Neural cell (in vitro differentiated cells): Measurements from ENCODE around the gene TICAM1. TPM values are rescaled to one million over a fixed set of nuclear protein-coding genes. Genes with fewer than 3 reads are reported as not detected.
"Not testable (repeated sequence)": the region's sequence is repeated elsewhere in the genome, so short reads cannot be mapped to it uniquely, and the experiment has no call there.

Experiments
- H2AFZ ChIP-seq: fragments of 200-600, 300-800 bp; sonication (generic), shearing (Covaris generic); 2 replicates; pipeline ENCODE4 v1.6.0; 2014; ENCODE audit warnings: low read depth, mild to moderate bottlenecking, antibody characterized with exemption, low read length, moderate library complexity
- H3F3A ChIP-seq: fragments of 200-600 bp; shearing (Covaris generic); 2 replicates; pipeline ENCODE4 v1.6.1; 2016; ENCODE audit warnings: mild to moderate bottlenecking, moderate library complexity, mixed read lengths, antibody characterized with exemption, low read length; ENCODE audit not compliant: insufficient read depth, poor library complexity, severe bottlenecking
- H3K27ac ChIP-seq: fragments of 200-600, 300-800 bp; sonication (generic), shearing (Covaris generic); 2 replicates; pipeline ENCODE4 v1.5.1; 2014; ENCODE audit warnings: mild to moderate bottlenecking, low read length, moderate library complexity
- H3K27me3 ChIP-seq: fragments of 300-800, 200-600 bp; sonication (generic), shearing (Covaris generic); 2 replicates; pipeline ENCODE4 v1.6.0; 2014; ENCODE audit warnings: mild to moderate bottlenecking, low read depth, low read length, moderate library complexity; ENCODE audit not compliant: insufficient read depth
- H3K36me3 ChIP-seq: fragments of 300-800, 200-600 bp; sonication (generic), shearing (Covaris generic); 2 replicates; pipeline ENCODE4 v1.5.1; 2014; ENCODE audit warnings: mild to moderate bottlenecking, antibody characterized with exemption, low read length, moderate library complexity; ENCODE audit not compliant: insufficient read depth
- H3K4me2 ChIP-seq: fragments of 300-800, 200-600 bp; sonication (generic), shearing (Covaris generic); 2 replicates; pipeline ENCODE4 v1.6.0; 2014; ENCODE audit warnings: mild to moderate bottlenecking, low read length
- H3K4me3 ChIP-seq: fragments of 300-800, 200-600 bp; sonication (generic), shearing (Covaris generic); 2 replicates; pipeline ENCODE4 v1.5.1; 2014; ENCODE audit warnings: mild to moderate bottlenecking, low read length, moderate library complexity
- H3K79me2 ChIP-seq: fragments of 200-600 bp; shearing (Covaris generic); replicated peaks from 2 replicates; pipeline ENCODE4 v1.6.0; 2014; ENCODE audit warnings: mild to moderate bottlenecking, low read length, moderate library complexity; ENCODE audit not compliant: insufficient read depth
- H3K9ac ChIP-seq: fragments of 300-800, 200-600 bp; sonication (generic), shearing (Covaris generic); 2 replicates; pipeline ENCODE4 v1.6.1; 2016; ENCODE audit warnings: mild to moderate bottlenecking, low read length, mixed read lengths
- H3K9me2 ChIP-seq: fragments of 200-600 bp; shearing (Covaris generic); 2 replicates; pipeline ENCODE4 v1.6.1; 2016; ENCODE audit warnings: mild to moderate bottlenecking, low read length, mixed read lengths; ENCODE audit not compliant: insufficient read depth
- H3K9me3 ChIP-seq: fragments of 200-600, 300-800 bp; sonication (generic), shearing (Covaris generic); 2 replicates; pipeline ENCODE4 v1.6.1; 2016; ENCODE audit warnings: mild to moderate bottlenecking, mixed run types, low read length, moderate library complexity, mixed read lengths
- H4K20me1 ChIP-seq: fragments of 200-600 bp; shearing (Covaris generic); 2 replicates; pipeline ENCODE4 v1.6.1; 2016; ENCODE audit warnings: mild to moderate bottlenecking, mixed run types; ENCODE audit not compliant: insufficient read depth
- EP300 ChIP-seq: fragments of 450-650 bp; conservative IDR thresholded peaks from 2 replicates; pipeline ENCODE4 v1.6.1; 2014; ENCODE audit warnings: antibody characterized with exemption, mild to moderate bottlenecking, moderate library complexity; ENCODE audit not compliant: poor library complexity, severe bottlenecking
- EZH2 ChIP-seq: fragments of 200-600, 300-800 bp; shearing (Covaris generic), sonication (generic); IDR thresholded peaks from 2 replicates; pipeline ENCODE4 v1.6.1; 2014; ENCODE audit warnings: antibody characterized with exemption, low read length, borderline replicate concordance, mild to moderate bottlenecking; ENCODE audit not compliant: insufficient read depth, poor library complexity, severe bottlenecking
- MXI1 ChIP-seq: fragments of 450-650 bp; conservative IDR thresholded peaks from 2 replicates; pipeline ENCODE4 v1.6.1; 2014; ENCODE audit warnings: antibody characterized with exemption, mild to moderate bottlenecking; ENCODE audit not compliant: poor library complexity, severe bottlenecking
- POLR2AphosphoS5 ChIP-seq: IDR thresholded peaks from 2 replicates; pipeline ENCODE4 v1.6.1; 2012
- RAD21 ChIP-seq: fragments of 450-650 bp; conservative IDR thresholded peaks from 2 replicates; pipeline ENCODE4 v1.6.1; 2014; ENCODE audit warnings: antibody characterized with exemption, mild to moderate bottlenecking, moderate library complexity
- SMC3 ChIP-seq: fragments of 450-650 bp; conservative IDR thresholded peaks from 2 replicates; pipeline ENCODE4 v1.6.1; 2014; ENCODE audit warnings: antibody characterized with exemption, mild to moderate bottlenecking, moderate library complexity; ENCODE audit not compliant: poor library complexity
- TAF1 ChIP-seq: IDR thresholded peaks from 2 replicates; pipeline ENCODE4 v1.6.1; 2012; ENCODE audit warnings: low read depth
- polyA plus RNA-seq: library from polyadenylated mRNA; depleted of rRNA; stranded (reverse); fragments of >200 nt; gene quantifications from 2 replicates; pipeline ENCODE4 v1.2.3, GENCODE V29; 2014
- TF ChIP-seq, protein P1 (sequence below): IDR thresholded peaks from 2 replicates; pipeline ENCODE4 v1.6.1; 2012; ENCODE audit warnings: borderline replicate concordance
- TF ChIP-seq, protein P2 (sequence below): fragments of 450-650 bp; IDR thresholded peaks from 2 replicates; pipeline ENCODE4 v1.5.1; 2014; ENCODE audit warnings: antibody characterized with exemption, mild to moderate bottlenecking, moderate library complexity; ENCODE audit not compliant: poor library complexity, severe bottlenecking

Gene TICAM1
- polyA plus RNA-seq, 1 donor from 2014 or later = not detected

DNA sequence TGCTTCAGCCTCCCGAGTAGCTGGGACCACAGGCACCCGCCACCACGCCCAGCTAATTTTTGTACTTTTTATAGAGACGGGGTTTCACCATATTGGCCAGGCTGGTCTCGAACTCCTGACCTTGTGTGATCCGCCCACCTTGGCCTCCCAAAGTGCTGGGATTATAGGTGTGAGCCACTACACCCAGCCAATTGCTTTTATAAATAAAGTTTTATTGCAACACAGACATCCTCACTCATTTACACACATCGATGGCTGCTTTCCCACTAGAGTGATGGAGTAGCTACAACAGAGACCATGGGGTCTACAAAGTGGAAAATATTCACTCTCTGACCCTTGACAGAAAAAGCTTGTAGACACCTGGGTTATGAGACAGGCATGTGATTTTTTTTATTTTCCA, 9.2 kb downstream of the TICAM1 start:
- not testable (repeated sequence) for H3F3A ChIP-seq, H3K9me3 ChIP-seq, H2AFZ ChIP-seq, H3K4me2 ChIP-seq, H3K9ac ChIP-seq, H3K79me2 ChIP-seq, H3K36me3 ChIP-seq, H3K4me3 ChIP-seq, H3K27ac ChIP-seq, H3K9me2 ChIP-seq, H3K27me3 ChIP-seq, H4K20me1 ChIP-seq

DNA sequence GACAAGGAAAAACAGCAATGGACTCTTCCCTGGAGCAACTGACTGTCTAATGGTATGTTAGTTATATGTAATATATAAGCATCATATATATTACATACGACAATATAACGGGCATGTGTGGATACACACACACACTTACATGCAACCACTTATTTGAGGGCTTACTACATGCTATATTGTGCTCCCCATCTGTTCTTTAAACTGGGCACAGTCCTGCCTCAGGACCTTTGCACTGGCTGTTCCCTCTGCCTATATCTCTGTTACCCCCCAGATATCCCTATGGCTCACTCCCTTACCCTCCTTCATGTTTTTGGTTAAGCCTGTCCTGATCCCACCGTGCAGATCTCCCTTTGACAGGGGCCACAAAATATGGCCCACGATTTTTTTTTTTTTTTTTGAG, 10.2 kb downstream of the TICAM1 start:
- no peak overlapping the region for H3K27ac ChIP-seq
- H3K79me2 ChIP-seq = no peaks in the 10 kb centered on the region
- H4K20me1 ChIP-seq = no peaks in the 10 kb centered on the region
- H3F3A ChIP-seq = no peaks in the 10 kb centered on the region
- no peak overlapping the region for H3K9ac ChIP-seq
- H3K9me3 ChIP-seq = no peaks in the 10 kb centered on the region
- H3K4me3 ChIP-seq = no peak overlapping the region
- H3K4me2 ChIP-seq = no peak overlapping the region
- H3K36me3 ChIP-seq = no peaks in the 10 kb centered on the region
- H3K9me2 ChIP-seq = no peaks in the 10 kb centered on the region
- no peaks in the 10 kb centered on the region for H3K27me3 ChIP-seq
- TF ChIP-seq POLR2AphosphoS5 (no peak), EP300 (no peak), RAD21 (no peak), SMC3 (no peak), TAF1 (no peak), EZH2 (no peak), MXI1 (no peak)
- TF ChIP-seq, protein P1, sequence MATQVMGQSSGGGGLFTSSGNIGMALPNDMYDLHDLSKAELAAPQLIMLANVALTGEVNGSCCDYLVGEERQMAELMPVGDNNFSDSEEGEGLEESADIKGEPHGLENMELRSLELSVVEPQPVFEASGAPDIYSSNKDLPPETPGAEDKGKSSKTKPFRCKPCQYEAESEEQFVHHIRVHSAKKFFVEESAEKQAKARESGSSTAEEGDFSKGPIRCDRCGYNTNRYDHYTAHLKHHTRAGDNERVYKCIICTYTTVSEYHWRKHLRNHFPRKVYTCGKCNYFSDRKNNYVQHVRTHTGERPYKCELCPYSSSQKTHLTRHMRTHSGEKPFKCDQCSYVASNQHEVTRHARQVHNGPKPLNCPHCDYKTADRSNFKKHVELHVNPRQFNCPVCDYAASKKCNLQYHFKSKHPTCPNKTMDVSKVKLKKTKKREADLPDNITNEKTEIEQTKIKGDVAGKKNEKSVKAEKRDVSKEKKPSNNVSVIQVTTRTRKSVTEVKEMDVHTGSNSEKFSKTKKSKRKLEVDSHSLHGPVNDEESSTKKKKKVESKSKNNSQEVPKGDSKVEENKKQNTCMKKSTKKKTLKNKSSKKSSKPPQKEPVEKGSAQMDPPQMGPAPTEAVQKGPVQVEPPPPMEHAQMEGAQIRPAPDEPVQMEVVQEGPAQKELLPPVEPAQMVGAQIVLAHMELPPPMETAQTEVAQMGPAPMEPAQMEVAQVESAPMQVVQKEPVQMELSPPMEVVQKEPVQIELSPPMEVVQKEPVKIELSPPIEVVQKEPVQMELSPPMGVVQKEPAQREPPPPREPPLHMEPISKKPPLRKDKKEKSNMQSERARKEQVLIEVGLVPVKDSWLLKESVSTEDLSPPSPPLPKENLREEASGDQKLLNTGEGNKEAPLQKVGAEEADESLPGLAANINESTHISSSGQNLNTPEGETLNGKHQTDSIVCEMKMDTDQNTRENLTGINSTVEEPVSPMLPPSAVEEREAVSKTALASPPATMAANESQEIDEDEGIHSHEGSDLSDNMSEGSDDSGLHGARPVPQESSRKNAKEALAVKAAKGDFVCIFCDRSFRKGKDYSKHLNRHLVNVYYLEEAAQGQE = no peak
- TF ChIP-seq, protein P2, sequence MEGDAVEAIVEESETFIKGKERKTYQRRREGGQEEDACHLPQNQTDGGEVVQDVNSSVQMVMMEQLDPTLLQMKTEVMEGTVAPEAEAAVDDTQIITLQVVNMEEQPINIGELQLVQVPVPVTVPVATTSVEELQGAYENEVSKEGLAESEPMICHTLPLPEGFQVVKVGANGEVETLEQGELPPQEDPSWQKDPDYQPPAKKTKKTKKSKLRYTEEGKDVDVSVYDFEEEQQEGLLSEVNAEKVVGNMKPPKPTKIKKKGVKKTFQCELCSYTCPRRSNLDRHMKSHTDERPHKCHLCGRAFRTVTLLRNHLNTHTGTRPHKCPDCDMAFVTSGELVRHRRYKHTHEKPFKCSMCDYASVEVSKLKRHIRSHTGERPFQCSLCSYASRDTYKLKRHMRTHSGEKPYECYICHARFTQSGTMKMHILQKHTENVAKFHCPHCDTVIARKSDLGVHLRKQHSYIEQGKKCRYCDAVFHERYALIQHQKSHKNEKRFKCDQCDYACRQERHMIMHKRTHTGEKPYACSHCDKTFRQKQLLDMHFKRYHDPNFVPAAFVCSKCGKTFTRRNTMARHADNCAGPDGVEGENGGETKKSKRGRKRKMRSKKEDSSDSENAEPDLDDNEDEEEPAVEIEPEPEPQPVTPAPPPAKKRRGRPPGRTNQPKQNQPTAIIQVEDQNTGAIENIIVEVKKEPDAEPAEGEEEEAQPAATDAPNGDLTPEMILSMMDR = no peak
- no peak overlapping the region for H2AFZ ChIP-seq
